ENCODE measurements around the gene HSF2BP. TPM values are rescaled to one million over a fixed set of nuclear protein-coding genes. Genes with fewer than 3 reads are reported as not detected.

HSF2BP gene
- total and polyA plus RNA-seq, 2 of the 8 experiments (the other 6 are each of a cell fraction or from before 2014, with no cell fraction given): 0.51 to 0.93 TPM

DNA sequence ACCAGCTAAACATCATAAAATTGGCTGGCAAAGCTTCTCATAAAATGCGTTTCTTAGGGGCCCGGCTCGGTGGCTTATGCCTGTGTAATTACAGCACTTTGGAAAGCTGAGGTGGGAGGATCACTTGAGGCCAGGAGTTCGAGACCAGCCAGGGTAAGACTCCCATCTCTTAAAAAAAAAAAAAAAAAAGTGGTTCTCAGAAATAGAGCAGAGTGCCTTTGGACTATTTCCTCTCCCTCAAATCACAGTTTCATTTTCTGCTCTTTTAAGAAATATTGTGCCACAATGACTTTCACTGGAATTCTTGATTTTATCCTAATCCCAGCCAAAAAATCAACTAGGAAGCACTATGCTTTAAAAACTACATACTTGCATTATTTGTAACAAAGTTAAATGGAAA lies 13.3 kb downstream of the HSF2BP start:
- no peak overlapping the region for H2BK5ac ChIP-seq (ENCODE audit: low read depth, low read length)
- 85% methylated on average over 4 of the region's 4 CpGs; no CpG with 5 or more reads in 1 of the 2 experiments for WGBS, 2 experiments (ENCODE audit: extremely low coverage in 1 of 2, insufficient coverage in 1 of 2, insufficient read length in 1 of 2, insufficient replicate concordance in 2 of 2, low coverage in 1 of 2, low lambda C conversion rate in 2 of 2, missing lambda C conversion rate in 1 of 2)
- POLR2A ChIA-PET (ENCODE audit: partially characterized antibody): no interaction called here
- no peak for TF ChIP-seq ZNF274 (IDR thresholded peaks at IDR 0.05; ENCODE audit: borderline replicate concordance, extremely low read depth, low read length)
- no peak for TF ChIP-seq POU5F1 (IDR thresholded peaks at IDR 0.05; ENCODE audit: low read depth, low read length)
- TF ChIP-seq YY1 (IDR thresholded peaks at IDR 0.05; ENCODE audit: low read depth, low read length): no peak
- no peak for TF ChIP-seq CBX8 (IDR thresholded peaks at IDR 0.05; ENCODE audit: borderline replicate concordance, low read depth, low read length)
- TF ChIP-seq CTBP2 (IDR thresholded peaks at IDR 0.05; ENCODE audit: borderline replicate concordance, insufficient read depth, insufficient read length, low read length): no peak
- no peak for TF ChIP-seq RXRA (IDR thresholded peaks at IDR 0.05; ENCODE audit: insufficient read depth, low read depth, low read length)
- no peak for TF ChIP-seq HDAC2 (IDR thresholded peaks at IDR 0.05; ENCODE audit: borderline replicate concordance in 1 of 2, low read depth in 2 of 2, low read length in 2 of 2)
- no peak for TF ChIP-seq FOSL1 (IDR thresholded peaks at IDR 0.05; ENCODE audit: insufficient read depth, low read depth, low read length)
- TF ChIP-seq TAF7 (optimal IDR thresholded peaks at IDR 0.05; ENCODE audit: borderline replicate concordance, low read depth, low read length): no peak
- TF ChIP-seq ATF3 (IDR thresholded peaks at IDR 0.05; ENCODE audit: insufficient read depth, low read depth, low read length): no peak
- no peak for TF ChIP-seq CBX5 (IDR thresholded peaks at IDR 0.05; ENCODE audit: low read depth, low read length)
- no peak for TF ChIP-seq RAD21 (IDR thresholded peaks at IDR 0.05 in 1 of 2, conservative IDR thresholded peaks at IDR 0.05 in 1 of 2; ENCODE audit: low read depth in 2 of 2, low read length in 2 of 2)
- no peak for TF ChIP-seq TCF12 (IDR thresholded peaks at IDR 0.05; ENCODE audit: low read depth, low read length)

More for the DNA sequence above, 13.3 kb downstream of the HSF2BP start:
- H3K4me2 ChIP-seq (ENCODE audit: insufficient read depth in 1 of 2, low read depth in 2 of 2, low read length in 2 of 2): no peak overlapping the region
- no peaks in the 10 kb centered on the region for H3K79me1 ChIP-seq (ENCODE audit: low read depth, low read length)
- no peak overlapping the region for H3K23ac ChIP-seq (ENCODE audit: insufficient read length)
- H2BK12ac ChIP-seq (ENCODE audit: low read depth, low read length): no peak overlapping the region
- H2AFZ ChIP-seq (ENCODE audit: low read length): no peak overlapping the region
- H3K27me3 ChIP-seq (replicated peaks in 1 of 4; ENCODE audit: control insufficient read depth in 3 of 4, extremely low read depth in 1 of 4, insufficient read depth in 3 of 4, low read length in 3 of 4): no peaks in the 10 kb centered on the region
- no peak overlapping the region for H3K4me3 ChIP-seq (ENCODE audit: extremely low read depth in 1 of 4, insufficient read depth in 2 of 4, low read depth in 3 of 4, low read length in 4 of 4)
- H2BK15ac ChIP-seq (ENCODE audit: low read length): no peak overlapping the region
- no peak overlapping the region for H2AK5ac ChIP-seq (ENCODE audit: low read depth, low read length)
- H4K20me1 ChIP-seq (replicated peaks in 1 of 2; ENCODE audit: control insufficient read depth in 1 of 2, insufficient read depth in 2 of 2, low read length in 2 of 2): no peaks in the 10 kb centered on the region
- no peak overlapping the region for H4K8ac ChIP-seq (ENCODE audit: extremely low read depth, insufficient read depth, low read length)
- no peaks in the 10 kb centered on the region for H3K9me3 ChIP-seq (ENCODE audit: insufficient read depth in 2 of 2, low read depth in 1 of 2, low read length in 1 of 2)
- no peak overlapping the region for H3K14ac ChIP-seq (ENCODE audit: insufficient read length)
- H3K4me1 ChIP-seq (replicated peaks in 1 of 4; ENCODE audit: control insufficient read depth in 3 of 4, insufficient read depth in 4 of 4, low read length in 3 of 4): no peaks in the 10 kb centered on the region
- no peak overlapping the region for H4K91ac ChIP-seq (replicated peaks; ENCODE audit: insufficient read length, low read length)
- DNase-seq (ENCODE audit: low read depth in 1 of 2, low spot score in 2 of 2): no peak
- no peaks in the 10 kb centered on the region for H3K23me2 ChIP-seq (ENCODE audit: low read depth, low read length)
- no peak overlapping the region for H4K5ac ChIP-seq (ENCODE audit: insufficient read length, low read depth, low read length)
- H3K27ac ChIP-seq (ENCODE audit: low read depth, low read length): no peak overlapping the region
- H3K9ac ChIP-seq (replicated peaks in 1 of 4; ENCODE audit: extremely low read depth in 1 of 4, low read depth in 3 of 4, low read length in 3 of 4): no peak overlapping the region
- H2BK20ac ChIP-seq (ENCODE audit: low read length): no peak overlapping the region
- no peak overlapping the region for H3K4ac ChIP-seq (replicated peaks; ENCODE audit: insufficient read length, low read depth, low read length)
- no peak overlapping the region for H3K18ac ChIP-seq (ENCODE audit: extremely low read depth, low read length)
- FAIRE-seq: no peak
- no peaks in the 10 kb centered on the region for H3K79me2 ChIP-seq (ENCODE audit: control insufficient read depth in 1 of 2, insufficient read depth in 2 of 2, low read length in 2 of 2)
- no peak overlapping the region for H3K56ac ChIP-seq (replicated peaks; ENCODE audit: insufficient read length, low read depth, low read length)
- H2BK120ac ChIP-seq (replicated peaks; ENCODE audit: low read depth, low read length): no peak overlapping the region
- no peaks in the 10 kb centered on the region for H3K36me3 ChIP-seq (ENCODE audit: control insufficient read depth in 2 of 4, insufficient read depth in 4 of 4, low read length in 3 of 4)
- CTCF ChIA-PET (ENCODE audit: partially characterized antibody): interaction anchor here (1.0 to 5.1 kb wide), 7 partner anchors 11 to 448 kb away, joined by 3 to 47 read pairs (median 3); no protein-coding TSS in a partner anchor
